ENCODE measurements around the gene KDM4D. TPM values are rescaled to one million over a fixed set of nuclear protein-coding genes. Genes with fewer than 3 reads are reported as not detected.
A peak's percentile ranks its signal among the peaks of the same experiment; 100 is the strongest.

The KDM4D gene
- total RNA-seq, 2 experiments from 2014 or later, result 2.4 to 2.8 TPM

GRCh38 chr11:94938095-94939055, 35.1 kb upstream of the KDM4D start:
- Mint-ChIP-seq H3K4me1 (peaks cover 24% of the 10 kb centered on the region), H3K27me3 (no peaks in the 10 kb centered on the region), H3K9me3 (no peaks in the 10 kb centered on the region), H3K36me3 (peaks cover 1% of the 10 kb centered on the region), H3K27ac (no peak overlapping the region), H3K4me3 (no peak overlapping the region)
- DNase-seq, result no peak

GRCh38 chr11:94939346-94939745, 34.2 kb upstream of the KDM4D start:
- peaks cover 15% of the 10 kb centered on the region for H3K4me1 Mint-ChIP-seq
- H3K27me3 Mint-ChIP-seq, result no peaks in the 10 kb centered on the region
- no peak overlapping the region for H3K27ac Mint-ChIP-seq
- no peaks in the 10 kb centered on the region for H3K9me3 Mint-ChIP-seq
- peaks cover 1% of the 10 kb centered on the region for H3K36me3 Mint-ChIP-seq
- no peak overlapping the region for H3K4me3 Mint-ChIP-seq
- DNase-seq, result no peak

GRCh38 chr11:94941131-94941530, 32.4 kb upstream of the KDM4D start:
- Mint-ChIP-seq H3K4me1 (no peaks in the 10 kb centered on the region), H3K27me3 (no peaks in the 10 kb centered on the region), H3K27ac (no peak overlapping the region), H3K4me3 (no peak overlapping the region), H3K36me3 (no peaks in the 10 kb centered on the region), H3K9me3 (no peaks in the 10 kb centered on the region)
- no peak for DNase-seq

- H3K4me3 Mint-ChIP-seq, result no peak overlapping the region
- peaks cover 4% of the 10 kb centered on the region for H3K27me3 Mint-ChIP-seq
- H3K4me1 Mint-ChIP-seq, result peaks cover 6% of the 10 kb centered on the region
- H3K36me3 Mint-ChIP-seq, result no peaks in the 10 kb centered on the region
- no peak for DNase-seq
- H3K9me3 Mint-ChIP-seq, result no peaks in the 10 kb centered on the region
- no peak overlapping the region for H3K27ac Mint-ChIP-seq
Measured at GRCh38 chr11:94946812-94947211, 26.7 kb upstream of the KDM4D start.

GRCh38 chr11:94948070-94948617, 25.4 kb upstream of the KDM4D start:
- peaks cover 6% of the 10 kb centered on the region for H3K4me1 Mint-ChIP-seq
- no peaks in the 10 kb centered on the region for H3K36me3 Mint-ChIP-seq
- no peak for DNase-seq
- no peak overlapping the region for H3K4me3 Mint-ChIP-seq
- H3K9me3 Mint-ChIP-seq, result no peaks in the 10 kb centered on the region
- peaks cover 4% of the 10 kb centered on the region for H3K27me3 Mint-ChIP-seq
- H3K27ac Mint-ChIP-seq, result no peak overlapping the region

- H3K9me3 Mint-ChIP-seq, result peaks cover 2% of the 10 kb centered on the region
- peaks cover 2% of the 10 kb centered on the region for H3K27me3 Mint-ChIP-seq
- no peaks in the 10 kb centered on the region for H3K36me3 Mint-ChIP-seq
- peaks cover 2% of the 10 kb centered on the region for H3K4me1 Mint-ChIP-seq
- H3K27ac Mint-ChIP-seq, result no peak overlapping the region
- H3K4me3 Mint-ChIP-seq, result no peak overlapping the region
- DNase-seq, result no peak
Measured at GRCh38 chr11:94954753-94955152, 18.8 kb upstream of the KDM4D start.

GRCh38 chr11:94956963-94957362, 16.5 kb upstream of the KDM4D start:
- Mint-ChIP-seq H3K9me3 (peaks cover 2% of the 10 kb centered on the region), H3K4me3 (no peak overlapping the region), H3K36me3 (peaks cover 3% of the 10 kb centered on the region), H3K27ac (no peak overlapping the region), H3K4me1 (peaks cover 2% of the 10 kb centered on the region), H3K27me3 (no peaks in the 10 kb centered on the region)
- DNase-seq, result no peak

- no peaks in the 10 kb centered on the region for H3K27me3 Mint-ChIP-seq
- H3K9me3 Mint-ChIP-seq, result peaks cover 2% of the 10 kb centered on the region
- H3K27ac Mint-ChIP-seq, result no peak overlapping the region
- H3K4me3 Mint-ChIP-seq, result no peak overlapping the region
- H3K4me1 Mint-ChIP-seq, result peaks cover 2% of the 10 kb centered on the region
- H3K36me3 Mint-ChIP-seq, result peaks cover 7% of the 10 kb centered on the region
- no peak for DNase-seq
Measured at GRCh38 chr11:94958121-94958696, 15.3 kb upstream of the KDM4D start.

- Mint-ChIP-seq H3K4me1 (peaks cover 2% of the 10 kb centered on the region), H3K4me3 (no peak overlapping the region), H3K27me3 (no peaks in the 10 kb centered on the region), H3K9me3 (peaks cover 2% of the 10 kb centered on the region), H3K27ac (no peak overlapping the region), H3K36me3 (peaks cover 7% of the 10 kb centered on the region)
- no peak for DNase-seq
Measured at GRCh38 chr11:94959179-94959578, 14.3 kb upstream of the KDM4D start.

GRCh38 chr11:94960488-94960887, 13.0 kb upstream of the KDM4D start:
- Mint-ChIP-seq H3K36me3 (peaks cover 14% of the 10 kb centered on the region), H3K27ac (no peak overlapping the region), H3K9me3 (no peaks in the 10 kb centered on the region), H3K27me3 (no peaks in the 10 kb centered on the region), H3K4me3 (no peak overlapping the region), H3K4me1 (peaks cover under 1% of the 10 kb centered on the region)
- DNase-seq, result no peak

- DNase-seq, result no peak
Measured at GRCh38 chr11:94961255-94961654, 12.3 kb upstream of the KDM4D start.

GRCh38 chr11:94964934-94965333, 8.6 kb upstream of the KDM4D start:
- Mint-ChIP-seq H3K27ac (peak overlapping the region; percentile 4), H3K4me1 (peaks cover 4% of the 10 kb centered on the region), H3K4me3 (no peak overlapping the region), H3K36me3 (peaks cover 35% of the 10 kb centered on the region), H3K27me3 (no peaks in the 10 kb centered on the region), H3K9me3 (no peaks in the 10 kb centered on the region)
- DNase-seq, result no peak

More at GRCh38 chr11:94961255-94961654, 12.3 kb upstream of the KDM4D start:
- no peak overlapping the region for H3K27ac Mint-ChIP-seq
- peaks cover 4% of the 10 kb centered on the region for H3K4me1 Mint-ChIP-seq
- H3K4me3 Mint-ChIP-seq, result no peak overlapping the region
- H3K36me3 Mint-ChIP-seq, result peaks cover 16% of the 10 kb centered on the region
- no peaks in the 10 kb centered on the region for H3K27me3 Mint-ChIP-seq
- no peaks in the 10 kb centered on the region for H3K9me3 Mint-ChIP-seq

- Mint-ChIP-seq H3K4me3 (no peak overlapping the region), H3K9me3 (no peaks in the 10 kb centered on the region), H3K27me3 (no peaks in the 10 kb centered on the region), H3K36me3 (peaks cover 35% of the 10 kb centered on the region), H3K4me1 (peaks cover 12% of the 10 kb centered on the region), H3K27ac (no peak overlapping the region)
- DNase-seq, result no peak
Measured at GRCh38 chr11:94968334-94968958, 5.1 kb upstream of the KDM4D start.

- Mint-ChIP-seq H3K36me3 (peaks cover 24% of the 10 kb centered on the region), H3K4me1 (peaks cover 25% of the 10 kb centered on the region), H3K9me3 (no peaks in the 10 kb centered on the region), H3K27me3 (no peaks in the 10 kb centered on the region), H3K4me3 (peak overlapping the region; percentile 100), H3K27ac (peak overlapping the region; percentile 34)
- DNase-seq, result no peak
Measured at GRCh38 chr11:94972700-94973098, 810 bp upstream of the KDM4D start.

- Mint-ChIP-seq H3K36me3 (peaks cover 14% of the 10 kb centered on the region), H3K27ac (peak overlapping the region; percentile 96), H3K4me3 (peak overlapping the region; percentile 100), H3K4me1 (peaks cover 25% of the 10 kb centered on the region), H3K9me3 (no peaks in the 10 kb centered on the region), H3K27me3 (no peaks in the 10 kb centered on the region)
- DNase-seq, result no peak
Measured at GRCh38 chr11:94974178-94974577, 669 bp downstream of the KDM4D start.

Measured in activated naive CD8-positive, alpha-beta T cell treated with anti-CD3 and anti-CD28 coated beads for 36 hours (primary cell).